ENCODE data around the gene PRICKLE1.

PRICKLE1 gene

DNA sequence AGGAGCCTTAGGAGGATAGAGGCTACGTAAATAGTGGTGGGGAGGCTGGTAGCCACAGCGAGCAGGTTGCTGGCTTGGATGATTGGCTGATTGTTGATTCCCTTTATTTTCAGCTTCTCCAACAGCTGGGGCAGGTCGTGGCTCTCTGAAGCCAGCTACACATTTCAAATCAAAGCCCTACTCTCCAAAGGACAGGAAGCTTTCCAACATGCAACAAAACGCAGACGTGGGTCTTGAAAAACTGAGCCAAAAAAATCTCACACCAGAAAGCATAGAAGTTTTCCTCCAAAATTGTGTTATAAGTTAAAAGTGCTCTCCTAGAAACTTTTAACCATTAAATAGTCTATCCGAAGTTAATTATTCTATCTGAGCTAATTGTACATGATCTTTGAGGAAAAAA is 37.6 kb upstream of the PRICKLE1 start:
- DNase-seq (ENCODE audit: insufficient read length, low spot score) (no peak), FAIRE-seq (no peak)
- TF ChIP-seq, protein P1, sequence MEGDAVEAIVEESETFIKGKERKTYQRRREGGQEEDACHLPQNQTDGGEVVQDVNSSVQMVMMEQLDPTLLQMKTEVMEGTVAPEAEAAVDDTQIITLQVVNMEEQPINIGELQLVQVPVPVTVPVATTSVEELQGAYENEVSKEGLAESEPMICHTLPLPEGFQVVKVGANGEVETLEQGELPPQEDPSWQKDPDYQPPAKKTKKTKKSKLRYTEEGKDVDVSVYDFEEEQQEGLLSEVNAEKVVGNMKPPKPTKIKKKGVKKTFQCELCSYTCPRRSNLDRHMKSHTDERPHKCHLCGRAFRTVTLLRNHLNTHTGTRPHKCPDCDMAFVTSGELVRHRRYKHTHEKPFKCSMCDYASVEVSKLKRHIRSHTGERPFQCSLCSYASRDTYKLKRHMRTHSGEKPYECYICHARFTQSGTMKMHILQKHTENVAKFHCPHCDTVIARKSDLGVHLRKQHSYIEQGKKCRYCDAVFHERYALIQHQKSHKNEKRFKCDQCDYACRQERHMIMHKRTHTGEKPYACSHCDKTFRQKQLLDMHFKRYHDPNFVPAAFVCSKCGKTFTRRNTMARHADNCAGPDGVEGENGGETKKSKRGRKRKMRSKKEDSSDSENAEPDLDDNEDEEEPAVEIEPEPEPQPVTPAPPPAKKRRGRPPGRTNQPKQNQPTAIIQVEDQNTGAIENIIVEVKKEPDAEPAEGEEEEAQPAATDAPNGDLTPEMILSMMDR (IDR thresholded peaks at IDR 0.05; ENCODE audit: insufficient read depth, missing control alignments): no peak

DNA sequence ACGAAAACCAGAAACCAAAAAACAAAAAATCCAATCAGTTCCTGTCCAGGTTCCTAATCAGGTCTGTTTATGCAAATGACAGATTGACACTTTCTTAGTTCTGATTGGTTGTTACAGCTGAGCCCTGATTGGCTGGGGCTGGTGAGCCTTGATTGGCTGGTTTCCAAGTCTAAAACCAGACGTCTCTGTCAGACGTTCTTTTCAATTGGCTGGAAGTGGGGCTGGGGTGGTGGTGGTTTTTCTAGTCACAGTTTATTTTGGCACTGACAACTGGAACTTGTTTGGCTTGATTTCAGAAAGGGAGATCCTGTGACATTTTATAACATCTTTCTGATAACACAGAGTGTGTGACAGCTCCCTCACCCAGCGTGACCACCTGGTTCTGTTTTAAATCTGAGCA is 36.1 kb upstream of the PRICKLE1 start:
- TF ChIP-seq, protein P1 (IDR thresholded peaks at IDR 0.05; ENCODE audit: insufficient read depth, missing control alignments): no peak
- DNase-seq (ENCODE audit: insufficient read length, low spot score) (no peak), FAIRE-seq (no peak)

DNA sequence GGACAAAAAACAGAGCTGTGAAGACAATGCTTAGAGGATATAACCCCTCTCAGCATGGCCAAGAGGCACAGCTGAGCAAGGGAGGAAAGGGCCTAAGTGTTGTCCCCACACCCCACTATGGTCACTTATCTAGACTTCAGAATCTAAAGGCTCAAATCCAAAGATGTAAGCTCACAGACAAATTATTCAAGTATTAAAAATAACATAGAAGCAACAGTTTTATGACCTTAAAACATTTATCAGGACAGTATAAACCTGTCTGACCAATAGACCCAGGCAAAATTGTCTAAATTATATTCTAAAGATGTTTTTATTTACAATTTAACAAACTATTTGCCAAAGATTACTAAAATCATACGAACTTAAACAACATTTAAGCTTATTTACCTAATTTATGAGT is 28.1 kb upstream of the PRICKLE1 start:
- no peak for FAIRE-seq
- DNase-seq (ENCODE audit: insufficient read length, low spot score): no peak
- TF ChIP-seq, protein P1 (IDR thresholded peaks at IDR 0.05; ENCODE audit: insufficient read depth, missing control alignments): no peak

DNA sequence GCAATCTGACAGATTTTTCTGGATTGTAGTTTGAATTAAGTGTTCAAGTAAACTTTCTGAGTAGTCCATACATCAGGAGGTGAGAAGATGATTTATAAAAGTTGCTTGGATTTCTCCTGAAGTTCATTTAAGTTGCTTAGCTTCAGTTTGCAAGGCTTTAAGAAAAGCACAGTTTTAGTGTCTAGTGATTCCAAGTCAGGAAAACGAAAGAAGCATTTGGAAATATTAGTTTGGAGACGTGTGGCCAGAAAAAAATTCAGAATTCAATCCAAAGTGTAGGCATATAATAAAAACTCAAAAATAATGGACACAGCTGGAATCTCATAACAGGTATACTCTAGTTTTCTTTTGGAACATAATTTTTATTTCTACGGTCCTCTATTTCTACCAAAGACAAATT is 25.5 kb upstream of the PRICKLE1 start:
- TF ChIP-seq, protein P1 (IDR thresholded peaks at IDR 0.05; ENCODE audit: insufficient read depth, missing control alignments): no peak
- no peak for FAIRE-seq
- no peak for DNase-seq (ENCODE audit: insufficient read length, low spot score)

DNA sequence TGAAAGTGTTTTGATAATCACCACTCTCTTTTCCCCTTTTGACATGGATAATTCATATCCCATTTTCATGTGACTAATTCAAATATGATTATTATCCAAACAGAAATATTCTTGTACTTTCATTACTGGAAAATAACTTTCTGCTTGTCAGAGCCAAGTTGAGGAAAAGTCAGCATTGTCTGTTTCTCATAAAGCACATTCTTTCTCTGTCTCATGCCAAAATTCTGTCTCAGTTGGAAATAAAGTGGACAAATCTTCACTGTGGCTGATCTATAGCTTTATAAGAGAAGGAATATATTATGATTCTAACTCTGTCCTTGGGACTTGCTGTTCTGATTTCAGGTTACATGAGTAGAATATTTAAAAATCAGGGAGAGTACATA is 22.7 kb upstream of the PRICKLE1 start:
- TF ChIP-seq, protein P1 (IDR thresholded peaks at IDR 0.05; ENCODE audit: insufficient read depth, missing control alignments): no peak
- FAIRE-seq (no peak), DNase-seq (ENCODE audit: insufficient read length, low spot score) (no peak)

DNA sequence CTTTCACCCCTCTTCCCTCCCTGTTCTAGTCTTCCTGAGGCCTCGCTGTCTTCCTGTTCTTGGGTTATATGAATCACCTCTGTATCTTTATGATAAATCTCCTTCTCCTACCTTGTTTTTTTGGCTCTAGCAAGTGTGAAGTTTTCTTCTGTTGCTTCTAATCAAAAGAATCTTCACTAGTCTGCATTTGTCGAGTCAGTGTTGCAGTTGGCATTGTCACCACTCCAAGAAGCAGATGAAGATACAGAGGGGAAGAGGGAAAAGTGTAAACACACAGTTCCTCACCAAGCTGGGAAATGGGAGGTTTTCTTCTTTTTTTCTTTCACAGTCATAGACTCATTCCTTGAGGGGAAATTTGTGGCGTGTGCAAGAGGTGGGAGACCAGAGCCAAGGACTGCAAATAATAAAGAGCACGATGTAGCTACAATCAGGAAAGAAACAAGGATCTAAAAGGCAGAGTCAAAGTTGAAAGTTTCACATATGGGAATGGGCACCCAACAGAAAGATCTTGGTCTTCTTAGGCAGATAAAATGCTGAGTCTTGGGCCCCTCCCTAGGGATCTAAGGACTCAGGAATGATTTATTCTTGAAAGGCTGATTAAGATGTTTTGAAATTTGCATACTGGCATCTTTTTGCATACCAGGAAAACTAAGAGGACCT is 22.2 kb upstream of the PRICKLE1 start:
- TF ChIP-seq, protein P1 (IDR thresholded peaks at IDR 0.05; ENCODE audit: insufficient read depth, missing control alignments): no peak
- no peak for DNase-seq (ENCODE audit: insufficient read length, low spot score)
- no peak for FAIRE-seq

DNA sequence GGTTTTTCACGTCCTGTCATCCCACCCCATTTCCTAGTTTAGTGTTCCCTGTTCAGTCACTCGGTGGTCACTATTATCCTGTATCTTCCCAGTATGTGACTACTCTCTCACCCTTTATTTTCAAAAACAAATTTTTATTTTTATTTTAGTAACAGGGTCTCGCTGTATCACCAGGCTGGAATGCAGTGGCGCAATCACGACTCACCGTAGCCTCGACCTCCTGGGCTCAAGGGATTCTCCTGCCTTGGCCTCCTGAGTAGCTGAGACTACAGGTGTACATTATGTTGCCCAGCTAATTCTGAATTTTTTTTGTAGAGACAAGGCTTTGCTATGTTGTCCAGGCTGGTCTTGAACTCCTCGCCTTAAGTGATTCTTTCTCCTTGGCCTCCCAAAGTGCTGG is 20.1 kb upstream of the PRICKLE1 start:
- TF ChIP-seq, protein P1 (IDR thresholded peaks at IDR 0.05; ENCODE audit: insufficient read depth, missing control alignments): no peak
- DNase-seq (ENCODE audit: insufficient read length, low spot score): no peak
- FAIRE-seq: no peak

Data from D721Med (cell line).